ENCODE measurements around the gene TMEM123. TPM values are rescaled to one million over a fixed set of nuclear protein-coding genes. Genes with fewer than 3 reads are reported as not detected.

Gene TMEM123
- total and polyA plus RNA-seq, 2 of the 4 experiments (the other 2 are of a cell fraction) = 96.9 to 127 TPM

GRCh38 chr11:102464859-102465500 lies 12.4 kb upstream of the TMEM123 start:
- H3K18ac ChIP-seq (ENCODE audit: low read depth, low read length) = no peak overlapping the region
- no peak overlapping the region for H2AFZ ChIP-seq (replicated peaks; ENCODE audit: low read length, poor library complexity)
- no TSS peak for BruUV-seq (replicated peaks)
- H3K4me2 ChIP-seq (ENCODE audit: low read depth, low read length) = no peak overlapping the region
- H4K8ac ChIP-seq (ENCODE audit: low read depth in 2 of 2, low read length in 2 of 2) = no peak overlapping the region
- POLR2A ChIA-PET (ENCODE audit: unreplicated experiment) = no interaction called here
- H4K20me1 ChIP-seq (ENCODE audit: insufficient read depth, low read length) = no peaks in the 10 kb centered on the region
- intact Hi-C loops (cut with micrococcal nuclease) (no loop called here), dilution Hi-C loops (cut with HindIII; ENCODE audit: low sequenced_read_pairs, unreplicated experiment) (no loop called here), in situ Hi-C loops (cut with MboI; ENCODE audit: low sequenced_read_pairs) (no loop called here)
- no peak overlapping the region for H3K4me3 ChIP-seq (ENCODE audit: insufficient read depth, low read depth, low read length)
- H3K4ac ChIP-seq (ENCODE audit: low read depth, low read length) = no peak overlapping the region
- H3K56ac ChIP-seq (ENCODE audit: extremely low read depth, insufficient read depth, low read length) = no peak overlapping the region
- H3K27me3 ChIP-seq (ENCODE audit: control insufficient read depth, insufficient read depth, low read length) = no peaks in the 10 kb centered on the region
- H3K14ac ChIP-seq (replicated peaks; ENCODE audit: low read depth, low read length) = no peak overlapping the region
- no CpG with 5 or more reads among the region's 3 CpGs for WGBS, 2 experiments (ENCODE audit: extremely low coverage in 2 of 2, insufficient read length in 1 of 2)
- H4K91ac ChIP-seq (ENCODE audit: insufficient read depth, low read depth, low read length) = no peak overlapping the region
- no peaks in the 10 kb centered on the region for H3K79me1 ChIP-seq (ENCODE audit: low read depth in 1 of 2, low read length in 2 of 2)
- DNase-seq (no peak), ATAC-seq (ENCODE audit: low read depth) (no peak; the same call in 1 of the 2 replicates)
- no peak overlapping the region for H3K27ac ChIP-seq (ENCODE audit: insufficient read depth, low read length)
- CTCF ChIA-PET = no interaction called here
- H4K5ac ChIP-seq (ENCODE audit: low read depth, low read length) = no peak overlapping the region
- H2BK20ac ChIP-seq (ENCODE audit: low read depth, low read length) = no peak overlapping the region
- H2BK120ac ChIP-seq (ENCODE audit: low read depth, low read length) = no peak overlapping the region
- no peak overlapping the region for H2AK9ac ChIP-seq (replicated peaks; ENCODE audit: low read depth, low read length, poor library complexity)
- H3K9me3 ChIP-seq (ENCODE audit: control insufficient read depth, insufficient read depth, low read length) = no peaks in the 10 kb centered on the region
- TF ChIP-seq USF2 (IDR thresholded peaks at IDR 0.05; ENCODE audit: low read depth, low read length) (no peak), POLR2A (IDR thresholded peaks at IDR 0.05; ENCODE audit: low read depth, low read length) (no peak), FOS (IDR thresholded peaks at IDR 0.05; ENCODE audit: low read depth, low read length) (no peak), RAD21 (IDR thresholded peaks at IDR 0.05; ENCODE audit: low read length) (no peak), RFX5 (IDR thresholded peaks at IDR 0.05; ENCODE audit: low read depth, low read length) (no peak), MAFK (IDR thresholded peaks at IDR 0.05; ENCODE audit: low read depth, low read length) (no peak), RCOR1 (IDR thresholded peaks at IDR 0.05; ENCODE audit: insufficient replicate concordance, low read length) (no peak), CHD1 (IDR thresholded peaks at IDR 0.05; ENCODE audit: low read depth, low read length) (no peak), SMC3 (IDR thresholded peaks at IDR 0.05; ENCODE audit: low read depth, low read length) (no peak), CTCF (conservative IDR thresholded peaks at IDR 0.05; ENCODE audit: low read depth, low read length) (no peak)
- H3K9ac ChIP-seq (ENCODE audit: low read depth, low read length) = no peak overlapping the region
- H2BK15ac ChIP-seq (ENCODE audit: low read depth, low read length) = no peak overlapping the region
- H2BK5ac ChIP-seq (ENCODE audit: low read depth, low read length, poor library complexity, severe bottlenecking) = no peak overlapping the region
- peaks cover 12% of the 10 kb centered on the region for H3K4me1 ChIP-seq (ENCODE audit: control insufficient read depth, insufficient read depth, low read length)
- H3K9me1 ChIP-seq (ENCODE audit: insufficient read depth, low read length) = peaks cover 13% of the 10 kb centered on the region; the same call in 1 of the 2 replicates
- H2AK5ac ChIP-seq (ENCODE audit: low read depth, low read length) = no peak overlapping the region
- no peaks in the 10 kb centered on the region for H3K36me3 ChIP-seq (ENCODE audit: control insufficient read depth, insufficient read depth, low read length)
- no peak overlapping the region for H3K23ac ChIP-seq (ENCODE audit: low read depth, low read length)
